CD4-positive, alpha-beta T cell treated with Interleukin-4 for 4 hours (primary cell): Measurements from ENCODE around the gene LNX1.

ENCODE experiments used
- DNase-seq: peaks from one replicate; pipeline ENCODE4 v3.0.0-alpha.2; 2020

Gene LNX1

GRCh38 chr4:53598901-53599300, 7.6 kb upstream of the LNX1 start:
- no peak for DNase-seq

DNA sequence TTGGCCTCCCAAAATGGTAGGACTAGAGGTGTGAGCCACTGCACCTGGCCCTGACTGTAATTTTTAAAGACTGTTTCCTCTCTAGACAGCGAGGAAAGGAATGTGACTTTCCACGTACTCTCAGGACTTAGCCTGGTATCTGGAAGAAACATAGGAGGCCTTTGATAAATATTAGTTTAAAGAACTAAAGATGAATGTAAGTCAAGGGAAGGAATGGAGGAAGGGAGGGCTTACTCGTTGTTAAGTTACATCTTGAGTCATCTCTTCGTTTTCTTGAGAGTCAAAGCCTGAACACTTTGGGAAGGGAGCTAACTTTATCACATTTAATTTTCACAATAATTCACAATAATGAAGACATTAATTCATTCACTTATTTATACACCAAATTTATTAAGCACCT, 7.2 kb upstream of the LNX1 start:
- DNase-seq = no peak

GRCh38 chr4:53596901-53597300, 5.6 kb upstream of the LNX1 start:
- no peak for DNase-seq

DNA sequence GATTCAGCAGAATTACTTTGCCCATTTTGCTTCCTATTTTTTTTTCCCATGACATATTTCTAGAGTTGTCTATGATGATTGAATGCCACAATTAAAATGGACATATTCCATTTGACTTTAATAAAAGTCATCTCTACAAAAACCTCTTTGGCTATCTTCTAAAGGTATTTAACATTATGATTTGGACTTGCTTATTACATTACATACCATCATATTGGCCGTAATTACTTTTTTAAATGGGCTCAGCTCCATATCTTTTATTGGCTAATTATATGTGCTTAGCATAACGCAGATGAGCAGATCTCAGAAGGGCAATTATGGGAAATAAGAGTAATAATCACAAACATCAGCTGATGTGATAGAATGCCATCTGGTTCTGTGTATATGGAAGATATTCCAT, 4.5 kb upstream of the LNX1 start:
- DNase-seq = no peak

DNA sequence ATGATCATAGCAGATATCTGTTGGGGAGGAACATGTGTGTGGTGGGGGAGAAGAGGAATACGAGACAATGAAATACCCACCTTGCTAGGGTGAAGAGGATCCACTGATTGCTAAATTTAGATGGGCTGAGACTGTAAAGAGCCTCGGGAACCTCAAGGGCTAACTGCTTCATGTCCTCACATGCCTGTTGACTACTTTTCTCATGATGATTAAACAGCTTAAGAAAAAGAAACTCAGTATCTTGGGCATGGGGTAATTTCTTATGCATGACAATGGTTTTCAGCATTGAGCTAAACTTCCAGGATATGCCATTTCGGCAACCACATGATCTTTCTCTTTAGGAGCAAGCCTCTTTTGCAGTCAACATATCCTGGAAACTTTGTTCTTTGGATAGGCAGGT, 3.9 kb upstream of the LNX1 start:
- no peak for DNase-seq

DNA sequence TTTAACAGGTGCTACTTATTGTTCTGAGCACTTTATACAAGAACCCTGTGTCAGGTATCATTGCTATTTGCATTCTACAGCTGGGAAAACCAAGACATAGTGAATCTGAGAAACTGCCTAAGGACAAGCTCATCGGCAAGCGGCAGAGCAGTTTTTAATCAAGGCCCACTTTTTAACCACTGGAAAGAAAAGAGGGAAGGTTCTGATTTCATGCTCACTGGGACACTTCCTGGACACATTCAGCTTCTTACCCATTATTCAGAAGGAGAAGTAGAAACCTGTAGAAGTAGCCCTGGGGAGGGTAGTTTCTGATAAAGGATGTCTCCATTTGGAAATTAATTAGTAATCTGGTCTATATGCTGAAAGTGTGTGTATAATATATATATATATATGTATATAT, 2.5 kb upstream of the LNX1 start:
- no peak for DNase-seq

DNA sequence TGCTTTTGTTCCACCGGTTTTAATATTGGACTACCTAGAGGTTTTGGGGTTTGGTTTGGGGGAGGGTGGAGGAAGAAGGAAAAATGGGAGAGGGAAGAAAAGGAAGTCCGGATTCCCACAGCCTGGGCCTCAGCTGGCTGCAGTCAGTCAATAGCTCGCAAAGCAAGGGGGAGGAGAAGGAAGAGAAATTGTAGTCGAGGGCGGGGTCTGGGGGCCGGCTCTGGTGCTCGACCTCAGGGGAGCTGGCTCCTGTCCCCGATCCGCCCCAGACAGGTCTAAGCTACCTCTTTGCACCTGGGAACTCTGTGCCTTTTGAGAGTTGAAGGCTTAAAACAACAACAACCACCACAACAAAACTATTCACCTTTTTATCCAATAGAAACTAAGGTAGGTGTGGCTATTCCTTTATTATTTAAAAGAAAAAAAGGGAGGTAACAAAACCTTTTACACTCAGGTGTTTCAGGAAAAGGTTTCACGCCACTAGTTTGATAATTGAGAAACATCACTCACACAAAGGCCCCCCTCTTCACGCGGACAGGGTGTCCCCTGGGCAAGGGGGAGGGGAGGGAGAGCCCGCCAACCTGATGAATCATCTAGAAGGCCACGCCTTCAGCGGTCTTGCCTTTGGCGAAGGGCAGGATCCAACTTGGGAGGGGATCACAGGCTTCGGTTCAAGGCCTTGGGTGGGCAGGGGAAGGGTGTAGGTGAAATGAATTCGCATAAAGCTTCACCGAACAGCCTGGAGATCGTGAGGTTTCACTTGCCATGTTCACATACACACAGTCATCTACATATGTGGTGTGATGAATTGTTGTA, 1.6 kb upstream of the LNX1 start:
- no peak for DNase-seq

- DNase-seq = no peak
These were observed 836 bp upstream of the LNX1 start for GRCh38 chr4:53592122-53592521.

GRCh38 chr4:53590187-53590586, 1.1 kb downstream of the LNX1 start:
- no peak for DNase-seq

DNA sequence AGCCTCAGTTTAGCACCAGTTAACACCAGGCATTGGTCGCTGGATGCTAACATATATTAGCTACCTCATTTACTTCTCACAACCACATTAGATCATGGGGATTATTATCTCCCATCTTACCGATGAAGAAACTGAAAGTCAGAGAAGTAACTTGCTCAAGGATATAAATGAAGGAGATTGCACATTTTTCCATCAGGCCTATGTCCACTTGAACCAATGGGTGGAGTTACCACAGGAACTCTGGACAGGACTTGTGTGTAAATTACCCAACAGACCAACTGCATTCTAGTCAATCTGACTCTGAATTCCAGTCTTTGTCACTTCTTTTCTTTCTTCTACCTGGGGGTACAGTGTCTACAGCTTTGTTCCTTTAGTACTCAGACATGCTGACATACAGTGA, 1.8 kb downstream of the LNX1 start:
- no peak for DNase-seq

DNA sequence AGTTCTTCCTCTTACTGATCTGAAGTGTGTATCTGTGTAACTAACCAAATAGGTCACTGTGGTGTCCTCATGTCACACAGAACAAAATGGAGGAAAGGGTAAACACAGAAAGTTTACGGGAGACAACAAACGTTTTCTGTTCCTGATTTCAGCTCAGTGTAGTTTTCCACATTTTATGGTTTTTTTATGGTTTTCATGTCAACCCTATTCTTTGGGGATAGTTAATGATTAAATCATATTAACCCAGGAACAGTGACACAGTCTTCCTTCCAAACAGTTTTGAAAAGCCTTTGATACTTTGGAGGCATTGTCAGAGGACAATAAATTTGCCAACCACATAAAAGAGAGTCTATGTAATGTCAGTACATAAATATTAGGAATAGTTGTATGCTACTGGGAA, 4.2 kb downstream of the LNX1 start:
- no peak for DNase-seq

- no peak for DNase-seq
These were observed 5.0 kb downstream of the LNX1 start for GRCh38 chr4:53586121-53586816.

DNA sequence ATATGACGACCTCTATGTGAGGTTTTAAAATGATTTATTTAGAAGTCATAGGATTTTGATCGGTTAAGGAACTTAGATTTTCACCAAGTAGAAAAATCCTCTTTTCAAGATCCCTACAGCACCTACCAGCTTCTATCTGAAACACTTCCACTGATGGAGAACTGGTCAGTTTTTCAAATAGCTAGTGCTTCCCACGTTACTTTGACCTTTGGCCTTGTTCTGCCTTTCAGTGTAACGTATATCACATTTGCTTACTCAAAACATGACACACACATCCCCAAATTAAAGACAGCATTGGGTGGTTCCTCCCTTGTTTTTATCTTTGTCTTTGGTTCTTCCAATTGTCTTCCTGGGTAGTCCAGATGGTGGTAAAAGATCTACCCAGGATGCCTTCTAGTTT, 6.6 kb downstream of the LNX1 start:
- DNase-seq = no peak

GRCh38 chr4:53583513-53583912, 7.8 kb downstream of the LNX1 start:
- no peak for DNase-seq

DNA sequence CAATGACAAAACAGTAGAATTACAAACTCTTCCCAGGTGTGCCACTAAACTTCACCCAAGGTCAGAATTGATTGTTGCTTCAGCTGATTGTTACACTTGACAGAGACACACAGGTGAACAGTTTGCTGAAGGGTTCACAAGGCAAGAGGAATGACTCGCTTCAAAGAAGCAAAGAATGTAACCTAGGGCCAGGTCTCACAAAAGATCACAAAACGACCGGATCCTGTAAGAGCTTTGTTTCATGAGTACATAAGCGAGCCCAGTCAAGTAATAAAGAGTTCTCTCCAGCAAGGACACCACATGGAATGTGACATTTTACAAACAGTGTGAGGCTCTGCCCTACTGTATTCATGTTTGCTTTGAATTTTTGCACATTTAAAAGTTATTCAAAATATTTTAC, 9.1 kb downstream of the LNX1 start:
- DNase-seq = no peak

DNA sequence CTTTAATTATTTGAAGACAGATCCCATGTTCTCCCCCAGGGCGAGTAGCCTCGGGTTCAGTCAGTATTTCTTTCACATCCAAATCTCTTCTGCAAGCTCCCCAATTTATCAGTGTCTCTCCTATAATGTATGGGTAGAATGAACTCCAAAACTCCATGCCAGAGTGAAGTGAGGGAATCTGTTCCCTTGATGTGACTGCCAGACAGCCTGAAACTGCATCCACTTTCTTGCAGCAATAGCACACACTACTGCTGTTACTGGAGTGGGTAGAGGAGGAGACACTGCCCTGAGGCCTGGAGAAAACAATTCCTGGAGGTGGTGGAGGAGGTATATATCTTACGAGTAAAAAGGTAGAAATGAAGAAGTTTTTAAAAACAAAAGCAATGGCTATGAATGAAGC, 11.0 kb downstream of the LNX1 start:
- no peak for DNase-seq

DNA sequence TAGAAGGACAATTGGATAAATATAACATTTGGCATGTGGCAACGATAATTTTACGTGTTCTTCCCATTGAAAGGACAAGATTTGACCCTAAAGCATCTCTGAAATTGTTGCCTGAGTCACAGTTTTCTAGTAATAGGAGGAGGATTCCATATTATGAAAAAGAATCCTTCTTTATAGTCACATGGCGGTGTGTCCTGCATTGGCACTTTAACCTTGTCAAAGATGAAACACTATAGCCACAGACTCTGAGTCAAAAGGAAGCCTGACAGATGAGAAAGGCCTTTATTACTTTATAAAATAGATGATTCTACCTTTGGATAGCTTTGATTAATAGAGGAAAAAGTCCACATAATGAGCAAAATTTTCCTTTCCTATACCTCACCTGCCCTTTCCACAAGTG, 11.5 kb downstream of the LNX1 start:
- no peak for DNase-seq

DNA sequence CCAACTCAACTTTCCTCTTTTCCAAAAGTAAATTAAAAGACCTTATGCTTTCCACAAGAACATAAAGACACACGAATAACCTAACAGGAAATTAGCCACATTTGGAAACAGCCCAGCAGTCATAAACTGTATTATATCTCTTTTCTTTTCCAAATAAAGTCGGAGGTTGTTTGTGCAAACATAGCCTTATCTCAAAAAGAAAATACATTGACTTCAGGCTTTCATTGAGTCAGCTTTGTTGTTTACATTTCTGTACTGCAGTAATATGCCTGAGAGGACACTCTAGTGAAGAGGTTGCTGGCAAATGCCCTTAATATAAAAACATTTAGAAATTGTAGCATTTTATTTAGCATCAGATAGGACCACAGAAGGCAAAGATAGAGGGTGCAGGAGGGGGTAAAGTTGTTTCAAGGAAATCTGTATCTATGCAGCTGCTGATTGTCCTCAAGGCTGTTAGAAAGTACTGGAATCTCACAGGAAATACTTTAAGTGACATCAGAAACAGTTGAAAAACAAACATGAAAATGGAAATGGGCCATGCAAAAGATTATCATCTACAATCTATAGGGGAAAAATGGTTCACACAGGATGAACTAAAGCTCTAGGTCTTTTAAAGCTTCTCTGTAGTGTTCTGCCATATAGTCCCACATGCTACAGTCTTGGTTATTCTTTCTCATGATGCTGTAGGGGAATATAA, 14.5 kb downstream of the LNX1 start:
- DNase-seq = no peak

- DNase-seq = no peak
These were observed 15.1 kb downstream of the LNX1 start for GRCh38 chr4:53576071-53576617.

- DNase-seq = no peak
These were observed 15.7 kb downstream of the LNX1 start for GRCh38 chr4:53575552-53575951.

DNA sequence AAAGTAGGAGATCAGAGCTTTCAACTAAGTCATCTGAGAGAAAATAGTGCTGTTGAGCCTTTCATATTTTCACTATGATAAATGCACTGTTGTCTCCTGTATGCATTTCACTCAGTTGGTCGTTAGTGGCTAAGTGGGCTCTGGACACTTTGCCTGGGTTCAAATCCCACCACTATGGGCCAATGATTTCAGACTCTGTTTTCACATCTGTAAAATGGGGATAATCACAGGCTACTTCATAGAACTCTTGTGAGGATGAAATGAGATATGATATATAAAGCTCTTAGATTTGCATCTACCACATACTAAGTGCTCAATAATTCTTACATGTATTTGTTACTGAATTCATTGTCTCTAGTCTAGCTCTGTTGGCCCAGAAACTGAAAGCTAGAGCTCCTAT, 16.8 kb downstream of the LNX1 start:
- no peak for DNase-seq

DNA sequence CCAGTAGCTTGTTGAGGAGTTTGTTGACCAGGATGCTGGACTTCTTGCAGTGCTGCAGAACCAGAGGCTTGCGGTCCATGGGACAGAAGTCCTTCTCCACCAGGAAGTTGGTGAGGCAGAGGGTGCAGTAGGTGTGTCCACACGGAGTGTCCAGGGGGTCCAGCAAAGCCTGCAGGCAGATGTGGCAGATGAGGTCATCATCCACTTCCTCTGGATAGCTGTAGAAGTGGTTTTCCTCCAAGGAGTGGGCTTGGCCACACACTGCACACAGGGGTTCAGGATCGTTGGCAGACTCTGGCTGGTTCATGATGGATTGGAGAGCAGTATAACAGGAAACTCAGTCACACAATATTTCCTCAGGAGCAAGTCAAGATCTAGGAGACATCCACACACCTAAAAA, 17.6 kb downstream of the LNX1 start:
- no peak for DNase-seq

DNA sequence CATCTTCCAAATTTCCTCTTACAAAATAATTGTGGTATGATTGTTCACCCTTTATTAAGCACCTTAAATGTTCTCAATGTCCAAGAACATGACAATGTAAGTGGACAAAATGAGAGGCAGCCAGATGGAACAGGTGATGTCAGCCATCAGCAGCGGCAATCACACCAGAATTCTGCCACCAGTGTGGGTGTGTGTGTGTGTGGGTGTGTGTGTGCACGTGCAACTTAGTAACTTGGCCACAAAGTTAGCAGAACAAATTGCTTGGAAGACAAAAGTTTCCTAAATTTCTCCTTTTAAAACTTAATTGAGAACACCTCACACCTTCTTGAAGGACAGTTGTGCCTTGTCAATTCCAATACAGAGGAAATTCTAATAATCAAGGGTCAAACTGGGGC, 18.7 kb downstream of the LNX1 start:
- DNase-seq = no peak
